ENCODE results near the gene ADD2.

DNA sequence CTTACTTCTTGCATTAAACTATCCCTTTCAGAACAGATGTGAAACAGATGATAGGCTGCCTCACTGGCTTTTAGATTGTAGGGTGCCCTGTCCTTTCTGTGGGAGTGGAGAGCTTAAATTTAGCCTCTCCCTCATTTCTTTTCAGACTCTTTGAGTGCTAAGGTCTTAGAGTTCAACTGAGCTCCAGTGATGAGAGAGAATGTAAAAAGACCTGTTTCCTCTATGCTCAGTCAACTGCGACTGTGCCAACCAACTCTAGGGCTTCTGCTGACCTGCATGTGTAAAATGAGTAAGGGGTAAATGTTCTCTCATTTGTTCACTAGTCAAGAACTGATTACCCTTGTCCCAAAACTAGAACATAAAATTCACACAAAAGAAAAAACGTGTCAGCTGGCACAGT, 109.5 kb downstream of the ADD2 start:
- TF ChIP-seq GATA3 (IDR thresholded peaks at IDR 0.05; ENCODE audit: low read depth, low read length) = no peak
- no peak for TF ChIP-seq GATA2 (IDR thresholded peaks at IDR 0.05; ENCODE audit: low read depth, low read length)
